Suppressor macrophage treated with lipopolysaccharide for 1 hour (primary cell): ENCODE data around the gene ARID5A.
A peak's percentile ranks its signal among the peaks of the same experiment; 100 is the strongest.

Experiments
- DNase-seq, 3 donors: peaks; one replicate each; pipeline ENCODE4 v3.0.0-alpha.2; 2020 to 2022

ARID5A gene

GRCh38 chr2:96528006-96528699, 8.4 kb upstream of the ARID5A start:
- DNase-seq = peak; percentile 89 to 95 (median 91)

- DNase-seq = no peak
Measured at GRCh38 chr2:96528700-96529375, 7.7 kb upstream of the ARID5A start.

- DNase-seq = no peak
Measured at GRCh38 chr2:96529376-96530143, 7.0 kb upstream of the ARID5A start.

- no peak for DNase-seq
Measured at GRCh38 chr2:96530144-96530430, 6.5 kb upstream of the ARID5A start.

- peak; percentile 35 to 59 (median 44) for DNase-seq
Measured at GRCh38 chr2:96530474-96531357, 5.8 kb upstream of the ARID5A start.

- DNase-seq = peak; percentile 55 to 73 (median 67)
Measured at GRCh38 chr2:96531366-96531765, 5.2 kb upstream of the ARID5A start.

- DNase-seq = peak; percentile 97 to 100 (median 99)
Measured at GRCh38 chr2:96531872-96532505, 4.6 kb upstream of the ARID5A start.

GRCh38 chr2:96532641-96533291, 3.8 kb upstream of the ARID5A start:
- DNase-seq = no peak

- DNase-seq = peak; percentile 84 to 94 (median 90)
Measured at GRCh38 chr2:96533292-96534073, 3.1 kb upstream of the ARID5A start.

- DNase-seq = no peak
Measured at GRCh38 chr2:96534141-96534540, 2.4 kb upstream of the ARID5A start.

- DNase-seq = no peak
Measured at GRCh38 chr2:96534701-96535181, 1.8 kb upstream of the ARID5A start.

GRCh38 chr2:96535331-96535730, 1.2 kb upstream of the ARID5A start:
- no peak for DNase-seq

GRCh38 chr2:96537066-96537733, 648 bp downstream of the ARID5A start:
- DNase-seq = peak; percentile 85 to 91 (median 91)

- DNase-seq = peak; percentile 43 to 64 (median 47)
Measured at GRCh38 chr2:96537734-96538486, 1.4 kb downstream of the ARID5A start.

GRCh38 chr2:96538487-96539214, 2.1 kb downstream of the ARID5A start:
- peak; percentile 80 to 84 (median 84) for DNase-seq

GRCh38 chr2:96539215-96539920, 2.8 kb downstream of the ARID5A start:
- no peak for DNase-seq

GRCh38 chr2:96540136-96540535, 3.6 kb downstream of the ARID5A start:
- DNase-seq = no peak
